A172 (cell line): ENCODE data around the gene ITGB4. TPM values are rescaled to one million over a fixed set of nuclear protein-coding genes. Genes with fewer than 3 reads are reported as not detected.

ENCODE experiments used
- DNase-seq: peaks from one replicate; pipeline ENCODE4 v3.0.0-alpha.2; 2015; ENCODE audit warnings: low spot score
- total RNA-seq: library from RNA; depleted of rRNA; stranded (reverse); fragments of >200 nt; shearing (Covaris generic); gene quantifications from 2 replicates; pipeline ENCODE4 v1.2.3, GENCODE V29; 2014

The ITGB4 gene
- total RNA-seq, 1 experiment from 2014 or later, result 15.0 TPM

DNA sequence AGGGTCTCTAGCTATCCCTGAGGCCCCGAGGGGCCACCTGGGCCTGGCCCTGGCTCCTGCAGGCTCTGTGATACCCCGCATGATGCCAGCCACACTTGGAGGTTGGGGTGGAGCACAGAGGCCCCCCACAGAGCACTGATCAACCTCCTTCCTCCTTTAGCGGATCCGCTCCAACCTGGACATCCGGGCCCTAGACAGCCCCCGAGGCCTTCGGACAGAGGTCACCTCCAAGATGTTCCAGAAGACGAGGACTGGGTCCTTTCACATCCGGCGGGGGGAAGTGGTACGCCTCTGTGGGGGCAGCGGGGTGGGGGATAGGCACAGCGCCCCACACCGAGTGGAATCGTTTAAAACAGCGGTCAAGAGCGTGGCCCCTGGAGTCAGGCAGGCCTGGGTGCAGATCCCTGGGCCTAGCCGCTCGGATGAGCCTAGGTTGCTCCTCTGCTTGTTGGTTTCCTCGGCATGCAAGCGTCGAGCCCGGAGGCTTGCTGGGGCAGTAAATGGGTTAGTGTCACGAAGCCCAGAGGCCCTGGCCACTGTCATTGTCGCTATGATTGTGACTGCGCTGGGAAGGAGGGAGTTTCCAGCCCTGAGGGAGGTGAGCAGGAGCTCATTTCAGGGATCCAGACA, 9.9 kb downstream of the ITGB4 start:
- DNase-seq, result no peak

DNA sequence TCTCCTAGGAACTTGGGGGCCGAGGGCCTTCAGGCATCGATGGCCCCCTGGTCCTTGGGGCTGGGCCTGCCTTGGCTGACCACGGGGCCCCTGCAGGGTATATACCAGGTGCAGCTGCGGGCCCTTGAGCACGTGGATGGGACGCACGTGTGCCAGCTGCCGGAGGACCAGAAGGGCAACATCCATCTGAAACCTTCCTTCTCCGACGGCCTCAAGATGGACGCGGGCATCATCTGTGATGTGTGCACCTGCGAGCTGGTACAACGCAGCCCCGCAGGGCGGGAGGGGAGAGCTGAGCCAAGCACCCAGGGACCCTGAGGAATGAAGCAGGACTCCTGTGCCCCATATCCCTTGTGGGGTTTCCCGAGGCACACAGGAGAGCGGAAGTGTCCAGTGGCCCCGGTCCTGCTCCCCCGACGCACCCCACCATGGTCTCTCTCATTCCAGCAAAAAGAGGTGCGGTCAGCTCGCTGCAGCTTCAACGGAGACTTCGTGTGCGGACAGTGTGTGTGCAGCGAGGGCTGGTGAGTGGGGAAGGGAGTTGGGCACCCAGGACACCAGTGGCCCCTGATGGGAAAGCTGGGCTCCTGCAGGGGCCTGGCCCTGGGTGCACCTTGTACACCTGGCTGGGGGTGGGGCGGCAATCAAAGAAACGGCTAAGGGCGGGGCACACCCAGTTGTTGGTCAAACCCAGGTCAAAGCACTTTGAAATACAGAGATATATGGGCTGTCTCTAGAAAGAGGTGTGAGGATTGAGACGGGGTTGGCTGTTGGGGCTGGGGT, 10.6 kb downstream of the ITGB4 start:
- DNase-seq, result no peak

DNA sequence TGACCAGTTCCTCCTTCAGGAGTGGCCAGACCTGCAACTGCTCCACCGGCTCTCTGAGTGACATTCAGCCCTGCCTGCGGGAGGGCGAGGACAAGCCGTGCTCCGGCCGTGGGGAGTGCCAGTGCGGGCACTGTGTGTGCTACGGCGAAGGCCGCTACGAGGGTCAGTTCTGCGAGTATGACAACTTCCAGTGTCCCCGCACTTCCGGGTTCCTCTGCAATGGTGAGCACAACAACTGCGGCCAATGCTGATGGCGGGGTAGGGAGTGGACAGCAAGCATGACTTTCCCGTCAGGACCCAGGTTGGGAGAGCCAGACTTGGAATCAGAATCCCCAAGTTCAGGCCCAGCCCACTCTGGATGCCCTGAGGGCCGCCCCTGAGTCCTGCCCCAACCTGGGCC, 12.2 kb downstream of the ITGB4 start:
- DNase-seq, result no peak

DNA sequence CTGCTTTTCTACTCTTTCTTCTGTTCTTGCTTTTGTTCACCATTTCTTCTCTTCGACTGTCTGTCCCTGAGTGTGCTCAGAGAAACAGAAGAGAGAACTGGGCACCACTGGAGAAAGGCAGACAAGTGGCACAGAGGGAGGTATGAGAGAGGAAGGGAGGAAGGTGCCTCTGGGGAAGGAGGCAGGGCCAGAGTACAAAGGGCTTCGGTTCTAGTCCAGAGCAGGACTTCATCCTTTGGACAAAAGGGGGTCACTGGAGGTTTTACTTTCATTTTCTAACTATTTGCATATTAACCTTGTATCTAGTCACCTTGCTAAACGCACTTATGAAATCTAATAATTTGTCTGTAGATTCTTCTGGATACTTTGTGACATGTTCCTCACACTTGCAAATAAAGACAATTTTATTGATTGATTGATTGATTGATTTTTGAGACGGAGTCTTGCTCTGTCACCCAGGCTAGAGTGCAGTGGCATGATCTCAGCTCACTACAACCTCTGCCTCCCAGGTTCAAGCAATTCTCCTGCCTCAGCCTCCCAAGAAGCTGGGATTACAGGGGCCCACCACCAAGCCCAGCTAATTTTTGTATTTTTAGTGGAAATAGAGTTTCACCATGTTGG, 13.5 kb downstream of the ITGB4 start:
- DNase-seq, result no peak

DNA sequence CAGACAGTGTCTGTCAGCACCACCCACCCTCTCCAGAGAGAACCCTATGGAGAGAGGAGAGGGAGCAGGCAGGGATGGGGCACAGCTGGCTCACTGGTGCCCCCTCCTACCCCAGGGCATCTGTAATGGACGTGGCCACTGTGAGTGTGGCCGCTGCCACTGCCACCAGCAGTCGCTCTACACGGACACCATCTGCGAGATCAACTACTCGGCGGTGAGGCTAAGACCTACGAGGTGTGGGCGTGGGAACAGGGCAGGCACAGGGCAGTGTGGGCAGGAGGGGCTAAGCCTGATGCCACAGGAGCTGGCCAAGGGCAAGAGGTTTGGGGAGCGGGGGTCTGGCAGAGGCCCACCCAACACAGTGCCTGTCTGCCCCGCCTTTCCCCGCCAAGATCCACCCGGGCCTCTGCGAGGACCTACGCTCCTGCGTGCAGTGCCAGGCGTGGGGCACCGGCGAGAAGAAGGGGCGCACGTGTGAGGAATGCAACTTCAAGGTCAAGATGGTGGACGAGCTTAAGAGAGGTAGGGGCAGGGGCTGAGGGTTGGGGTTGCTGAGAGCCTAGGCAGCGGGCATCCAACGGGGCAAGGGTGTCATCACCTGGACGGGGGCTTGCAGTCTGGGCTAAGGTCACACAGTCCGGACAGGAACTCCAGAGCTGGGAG, 15.0 kb downstream of the ITGB4 start:
- DNase-seq, result no peak

DNA sequence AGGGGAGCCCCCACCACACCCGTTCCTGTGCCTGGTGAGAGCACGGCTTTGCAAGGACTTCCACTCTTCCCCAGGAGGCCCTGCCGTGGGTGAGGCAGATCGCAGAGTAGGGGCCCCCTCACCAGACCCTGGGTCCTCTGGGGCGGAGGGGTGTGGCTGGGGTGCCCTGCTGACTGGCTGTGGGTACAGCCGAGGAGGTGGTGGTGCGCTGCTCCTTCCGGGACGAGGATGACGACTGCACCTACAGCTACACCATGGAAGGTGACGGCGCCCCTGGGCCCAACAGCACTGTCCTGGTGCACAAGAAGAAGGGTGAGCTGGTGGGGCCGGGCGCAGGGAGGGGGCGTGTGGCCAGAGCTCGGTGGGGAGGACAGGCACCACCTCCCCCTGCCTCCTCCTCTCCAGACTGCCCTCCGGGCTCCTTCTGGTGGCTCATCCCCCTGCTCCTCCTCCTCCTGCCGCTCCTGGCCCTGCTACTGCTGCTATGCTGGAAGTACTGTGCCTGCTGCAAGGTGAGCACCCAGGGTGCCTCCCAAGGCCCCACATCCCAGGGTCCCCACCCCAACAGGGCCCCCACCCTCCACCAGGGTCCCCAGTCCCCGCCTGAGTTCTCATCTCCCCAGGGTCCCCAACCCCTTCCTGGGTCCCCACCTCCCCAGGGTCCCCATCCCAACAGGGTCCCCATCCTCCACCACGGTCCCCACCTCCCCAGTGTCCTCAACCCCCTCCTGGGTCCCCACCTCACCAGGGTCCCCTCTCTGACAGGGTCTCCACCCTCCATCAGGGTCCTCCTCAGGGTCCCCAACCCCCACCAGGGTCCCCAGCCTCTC, 16.1 kb downstream of the ITGB4 start:
- no peak for DNase-seq

DNA sequence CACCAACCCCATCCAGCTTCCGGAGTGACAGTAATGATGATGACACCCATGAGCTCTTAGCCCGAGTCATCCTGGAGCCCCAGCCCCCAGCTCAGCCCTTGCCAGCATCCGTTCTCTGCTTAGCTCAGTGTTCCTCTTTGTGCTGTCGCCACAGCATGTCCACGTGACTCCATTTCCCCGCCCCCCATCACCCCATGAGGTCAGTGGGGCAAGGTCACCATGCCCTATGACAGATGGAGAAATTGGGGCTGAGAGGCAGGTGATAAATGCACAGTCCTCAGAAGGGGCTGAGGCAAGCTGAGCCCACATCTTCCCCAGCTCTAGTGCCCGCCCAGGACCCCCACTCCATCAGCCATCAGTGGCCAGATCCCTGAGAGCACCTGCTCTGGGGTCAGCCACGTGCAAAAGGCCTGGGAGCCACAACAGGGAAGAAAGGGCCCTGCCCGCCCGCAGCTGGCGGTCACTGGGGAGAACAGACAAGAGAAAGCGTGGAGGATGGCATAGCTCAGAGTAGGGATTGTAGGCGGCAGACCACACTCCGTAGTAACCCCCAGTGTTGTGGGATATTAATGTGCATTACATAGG, 17.1 kb downstream of the ITGB4 start:
- peak; percentile 48 for DNase-seq

DNA sequence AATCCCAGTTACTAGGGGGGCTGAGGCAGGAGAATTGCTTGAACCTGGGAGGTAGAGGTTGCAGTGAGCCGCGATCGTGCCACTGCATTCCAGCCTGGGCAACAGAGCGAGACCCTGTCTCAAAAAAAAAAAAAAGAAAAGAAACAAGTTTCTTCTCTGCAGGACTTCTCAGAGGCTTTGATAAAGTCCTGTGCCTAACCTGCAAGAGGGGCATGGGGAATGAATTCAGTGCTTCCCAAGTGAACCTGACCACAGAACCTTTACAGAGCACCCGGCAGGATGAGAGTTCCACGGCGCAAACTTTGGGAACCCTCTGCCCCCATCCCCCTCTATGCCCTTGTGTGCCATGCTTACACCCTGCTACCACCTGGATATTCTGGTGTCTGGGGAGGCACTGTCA, 17.9 kb downstream of the ITGB4 start:
- no peak for DNase-seq

DNA sequence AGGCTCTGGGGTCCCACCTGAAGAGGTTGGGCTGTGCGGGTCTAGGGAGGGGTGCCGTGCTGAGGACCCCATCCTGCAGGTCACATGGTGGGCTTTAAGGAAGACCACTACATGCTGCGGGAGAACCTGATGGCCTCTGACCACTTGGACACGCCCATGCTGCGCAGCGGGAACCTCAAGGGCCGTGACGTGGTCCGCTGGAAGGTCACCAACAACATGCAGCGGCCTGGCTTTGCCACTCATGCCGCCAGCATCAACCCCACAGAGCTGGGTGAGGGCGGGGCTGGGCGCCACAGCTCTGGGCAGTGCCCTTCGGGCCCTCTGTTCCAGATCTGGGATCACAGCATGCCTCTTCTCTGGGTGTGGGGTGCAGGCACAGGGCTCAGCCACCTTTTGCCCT, 18.5 kb downstream of the ITGB4 start:
- no peak for DNase-seq

DNA sequence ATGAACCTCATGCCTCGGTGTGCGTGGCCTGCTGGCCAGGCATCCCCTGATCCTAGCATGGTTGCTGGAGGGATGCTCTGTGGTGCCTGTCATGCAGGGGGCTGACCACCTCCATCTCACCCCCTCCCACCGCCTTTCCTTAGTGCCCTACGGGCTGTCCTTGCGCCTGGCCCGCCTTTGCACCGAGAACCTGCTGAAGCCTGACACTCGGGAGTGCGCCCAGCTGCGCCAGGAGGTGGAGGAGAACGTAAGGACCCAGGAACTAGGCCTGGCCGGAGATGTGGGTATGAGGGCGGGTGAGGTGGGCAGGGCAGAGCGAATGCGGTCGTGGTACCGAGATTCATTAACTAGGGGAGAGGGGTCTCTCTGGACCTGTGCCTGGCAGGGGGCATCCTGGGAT, 19.0 kb downstream of the ITGB4 start:
- no peak for DNase-seq

DNA sequence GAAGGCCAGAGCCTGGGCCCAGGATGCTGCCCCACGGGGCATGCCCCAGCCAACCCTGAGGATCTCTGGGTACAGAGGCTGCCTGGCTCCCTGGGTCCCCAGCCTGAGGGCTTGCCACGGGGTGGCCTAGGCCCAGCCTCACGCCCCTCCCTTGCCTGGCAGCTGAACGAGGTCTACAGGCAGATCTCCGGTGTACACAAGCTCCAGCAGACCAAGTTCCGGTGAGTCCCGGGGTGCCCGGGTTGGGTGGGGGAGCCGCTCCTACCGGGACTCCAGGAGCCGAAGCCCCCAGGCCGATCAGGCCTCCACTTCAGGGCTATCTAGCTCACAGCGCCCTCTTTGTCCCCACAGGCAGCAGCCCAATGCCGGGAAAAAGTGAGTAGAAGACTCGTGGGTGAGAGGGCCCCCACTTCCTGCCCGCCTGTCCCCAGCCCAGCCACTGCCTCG, 19.4 kb downstream of the ITGB4 start:
- no peak for DNase-seq

DNA sequence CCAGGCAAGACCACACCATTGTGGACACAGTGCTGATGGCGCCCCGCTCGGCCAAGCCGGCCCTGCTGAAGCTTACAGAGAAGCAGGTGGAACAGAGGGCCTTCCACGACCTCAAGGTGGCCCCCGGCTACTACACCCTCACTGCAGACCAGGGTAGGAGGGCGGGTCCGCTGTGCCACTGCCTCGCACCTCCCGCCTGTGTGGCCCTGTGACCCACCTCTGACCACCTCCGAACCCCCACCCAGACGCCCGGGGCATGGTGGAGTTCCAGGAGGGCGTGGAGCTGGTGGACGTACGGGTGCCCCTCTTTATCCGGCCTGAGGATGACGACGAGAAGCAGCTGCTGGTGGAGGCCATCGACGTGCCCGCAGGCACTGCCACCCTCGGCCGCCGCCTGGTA, 21.1 kb downstream of the ITGB4 start:
- no peak for DNase-seq

DNA sequence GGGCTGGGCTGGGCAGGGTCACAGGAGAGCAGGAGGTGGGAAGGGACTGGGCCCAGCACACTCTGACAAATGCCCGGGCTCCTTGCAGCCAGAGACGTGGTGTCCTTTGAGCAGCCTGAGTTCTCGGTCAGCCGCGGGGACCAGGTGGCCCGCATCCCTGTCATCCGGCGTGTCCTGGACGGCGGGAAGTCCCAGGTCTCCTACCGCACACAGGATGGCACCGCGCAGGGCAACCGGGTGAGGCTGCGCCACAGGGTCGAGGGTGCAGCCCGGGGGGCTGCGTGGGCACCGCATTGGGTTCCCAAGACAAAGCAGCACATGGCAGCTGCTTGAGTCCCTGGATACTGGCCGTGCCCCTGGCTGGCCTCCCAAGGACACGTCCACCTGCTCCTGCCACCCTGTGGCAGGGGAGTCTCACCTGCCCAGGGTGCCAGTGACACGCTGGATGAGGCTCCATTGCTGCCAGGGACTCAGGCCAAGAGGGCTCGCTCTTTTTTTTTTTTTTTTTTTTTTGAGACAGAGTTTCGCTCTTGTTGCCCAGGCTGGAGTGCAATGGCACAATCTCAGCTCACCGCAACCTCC, 22.5 kb downstream of the ITGB4 start:
- no peak for DNase-seq

DNA sequence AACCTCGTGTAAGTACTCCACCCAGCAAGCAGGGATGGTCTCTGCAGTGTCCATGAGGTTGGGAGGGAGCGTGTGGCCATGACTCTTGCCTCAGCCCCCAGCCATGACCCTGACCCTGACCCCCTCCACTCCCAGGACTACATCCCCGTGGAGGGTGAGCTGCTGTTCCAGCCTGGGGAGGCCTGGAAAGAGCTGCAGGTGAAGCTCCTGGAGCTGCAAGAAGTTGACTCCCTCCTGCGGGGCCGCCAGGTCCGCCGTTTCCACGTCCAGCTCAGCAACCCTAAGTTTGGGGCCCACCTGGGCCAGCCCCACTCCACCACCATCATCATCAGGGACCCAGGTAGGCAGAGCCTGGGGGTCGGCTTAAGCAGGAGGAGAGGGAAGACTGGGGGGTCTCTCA, 27.4 kb downstream of the ITGB4 start:
- no peak for DNase-seq

DNA sequence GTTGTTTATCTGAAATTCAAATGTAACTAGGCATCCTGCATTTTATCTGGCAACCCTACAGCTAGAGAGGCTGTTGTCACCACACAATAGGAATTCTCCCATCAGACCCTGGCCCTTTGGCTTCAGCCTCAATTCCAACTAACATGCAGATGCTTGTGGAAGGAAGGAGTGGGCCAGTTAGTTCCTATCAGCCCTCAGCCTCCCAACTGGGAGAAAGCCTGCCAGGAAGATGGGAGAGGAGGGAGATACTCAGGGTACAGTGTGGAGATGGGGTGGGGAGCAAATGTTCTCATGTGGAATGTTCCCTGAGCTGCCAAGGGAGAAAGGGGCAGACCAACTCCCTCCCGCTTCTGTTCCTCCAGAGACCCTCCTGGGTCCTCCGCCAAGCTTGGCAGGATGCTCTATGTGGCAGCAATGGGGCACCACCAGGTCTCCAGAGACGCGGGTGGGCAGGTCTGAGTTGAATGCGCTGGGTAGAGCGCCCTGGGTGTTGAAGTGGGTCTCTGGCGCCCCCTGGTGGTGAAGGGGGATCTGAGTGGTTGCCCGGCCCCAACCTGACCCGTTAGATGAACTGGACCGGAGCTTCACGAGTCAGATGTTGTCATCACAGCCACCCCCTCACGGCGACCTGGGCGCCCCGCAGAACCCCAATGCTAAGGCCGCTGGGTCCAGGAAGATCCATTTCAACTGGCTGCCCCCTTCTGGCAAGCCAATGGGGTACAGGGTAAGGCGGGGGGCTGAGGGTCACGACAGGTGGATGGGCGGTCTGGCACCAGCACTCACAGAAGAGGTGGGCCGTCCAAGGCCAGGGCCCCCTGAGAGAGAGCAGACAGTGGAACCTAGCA, 28.5 kb downstream of the ITGB4 start:
- DNase-seq, result peak; percentile 82

DNA sequence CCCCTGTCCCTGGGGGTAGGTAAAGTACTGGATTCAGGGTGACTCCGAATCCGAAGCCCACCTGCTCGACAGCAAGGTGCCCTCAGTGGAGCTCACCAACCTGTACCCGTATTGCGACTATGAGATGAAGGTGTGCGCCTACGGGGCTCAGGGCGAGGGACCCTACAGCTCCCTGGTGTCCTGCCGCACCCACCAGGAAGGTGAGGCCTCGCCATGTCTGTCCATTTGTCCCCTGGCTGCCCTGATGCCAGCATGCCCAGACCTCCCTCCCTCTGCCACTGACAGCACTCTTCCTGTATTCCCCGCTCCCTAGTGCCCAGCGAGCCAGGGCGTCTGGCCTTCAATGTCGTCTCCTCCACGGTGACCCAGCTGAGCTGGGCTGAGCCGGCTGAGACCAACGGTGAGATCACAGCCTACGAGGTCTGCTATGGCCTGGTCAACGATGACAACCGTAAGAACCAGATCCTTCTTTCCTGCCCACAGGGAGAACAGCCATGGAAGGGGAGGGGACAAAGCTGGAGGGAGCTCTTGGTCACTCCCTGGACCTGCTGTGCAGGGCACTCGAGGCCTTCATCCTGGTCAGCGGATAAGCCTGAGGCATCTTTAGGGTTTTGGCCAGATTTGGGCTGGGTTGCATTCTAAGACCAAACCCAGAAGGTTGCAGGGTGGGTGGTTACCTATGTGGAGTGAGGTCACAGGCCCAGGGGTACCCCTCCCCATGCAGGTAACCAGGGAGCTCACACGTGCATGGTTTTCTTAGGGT, 29.6 kb downstream of the ITGB4 start:
- DNase-seq, result no peak

DNA sequence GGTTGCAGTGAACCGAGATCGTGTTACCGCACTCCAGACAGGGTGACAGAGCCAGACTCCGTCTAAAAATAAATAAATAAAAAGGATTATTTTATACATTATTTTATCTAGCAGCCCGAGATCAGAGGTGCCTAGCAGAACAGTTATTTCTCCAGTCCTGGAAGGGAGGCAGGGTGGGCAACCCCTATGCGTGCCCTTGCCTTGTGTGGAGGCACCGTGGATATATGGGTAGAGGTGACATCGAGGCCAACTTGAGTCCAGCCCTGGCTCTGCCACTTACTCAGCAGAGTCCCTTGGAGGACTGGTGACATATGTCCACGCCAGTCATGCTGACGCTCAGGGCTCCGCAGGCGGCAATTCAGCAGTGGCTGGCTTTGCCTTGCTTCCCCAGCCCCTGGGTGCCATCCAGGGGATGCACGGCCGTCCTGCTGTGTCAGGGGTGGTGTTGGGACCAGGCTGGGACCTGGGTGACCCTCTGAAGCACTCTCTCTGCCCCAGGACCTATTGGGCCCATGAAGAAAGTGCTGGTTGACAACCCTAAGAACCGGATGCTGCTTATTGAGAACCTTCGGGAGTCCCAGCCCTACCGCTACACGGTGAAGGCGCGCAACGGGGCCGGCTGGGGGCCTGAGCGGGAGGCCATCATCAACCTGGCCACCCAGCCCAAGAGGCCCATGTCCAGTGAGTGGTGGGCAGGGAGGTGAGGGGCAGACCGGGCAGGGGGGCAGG, 30.6 kb downstream of the ITGB4 start:
- DNase-seq, result no peak

DNA sequence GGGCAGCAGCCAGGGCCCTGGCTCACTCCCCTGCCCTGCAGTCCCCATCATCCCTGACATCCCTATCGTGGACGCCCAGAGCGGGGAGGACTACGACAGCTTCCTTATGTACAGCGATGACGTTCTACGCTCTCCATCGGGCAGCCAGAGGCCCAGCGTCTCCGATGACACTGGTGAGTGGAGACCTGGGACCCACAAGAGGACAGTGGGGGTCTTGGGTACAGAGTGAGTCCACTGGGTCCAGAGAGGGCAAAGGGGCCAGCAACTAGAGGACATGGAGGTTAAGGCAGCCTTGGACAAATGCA, 31.1 kb downstream of the ITGB4 start:
- DNase-seq, result no peak
